HG03159 (cell line): ENCODE measurements around the gene ABCF2.
A peak's percentile ranks its signal among the peaks of the same experiment; 100 is the strongest.

Experiments used
- ATAC-seq: cut with Tn5 transposase; IDR thresholded peaks from one replicate; pipeline ENCODE4 v1.9.1; 2021; ENCODE audit warnings: mild to moderate bottlenecking, moderate library complexity; ENCODE audit not compliant: unreplicated experiment

ABCF2 gene

DNA sequence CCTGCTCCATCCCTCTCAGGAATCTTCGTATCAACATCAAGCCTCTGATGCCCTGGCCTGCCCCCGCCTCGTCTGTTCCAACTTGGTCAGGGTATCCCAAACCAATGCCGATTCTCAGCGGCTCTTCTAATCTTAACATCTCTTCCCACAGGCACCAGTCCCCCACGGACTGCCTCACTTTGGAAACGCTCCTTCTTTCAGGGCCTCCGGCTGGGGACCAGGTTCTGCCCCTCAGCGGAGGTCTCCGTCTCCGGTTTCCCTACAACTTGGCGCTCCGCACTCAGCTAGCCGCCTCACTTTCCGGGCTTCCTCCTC is 488 bp downstream of the ABCF2 start:
- ATAC-seq = peak; percentile 13

DNA sequence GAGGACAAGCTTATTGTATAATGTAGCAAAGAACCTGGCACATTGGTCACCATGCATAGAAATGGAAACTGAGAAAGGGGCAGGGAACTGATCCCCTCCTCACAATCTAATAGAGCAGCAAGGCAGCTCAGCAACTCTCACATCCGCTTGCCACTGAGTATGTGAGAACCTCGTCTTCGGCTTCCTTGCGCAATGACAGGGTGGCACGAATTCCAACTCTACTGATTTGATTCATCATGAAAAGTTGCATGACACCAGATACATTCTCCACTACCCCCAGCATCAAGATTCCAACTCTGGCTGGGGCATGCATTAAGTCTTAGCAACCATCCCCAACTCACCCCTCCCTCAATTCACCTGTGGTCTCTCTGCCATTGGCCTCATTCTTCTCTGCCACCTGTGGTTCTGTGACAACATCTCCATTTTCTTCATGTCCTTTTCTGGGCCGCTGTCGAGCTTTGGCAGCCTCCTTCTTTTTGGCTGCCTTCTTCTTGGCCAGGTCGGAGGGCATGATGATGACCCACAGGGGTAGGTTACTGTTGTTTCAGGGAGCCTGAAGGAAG is 976 bp downstream of the ABCF2 start:
- no peak for ATAC-seq

DNA sequence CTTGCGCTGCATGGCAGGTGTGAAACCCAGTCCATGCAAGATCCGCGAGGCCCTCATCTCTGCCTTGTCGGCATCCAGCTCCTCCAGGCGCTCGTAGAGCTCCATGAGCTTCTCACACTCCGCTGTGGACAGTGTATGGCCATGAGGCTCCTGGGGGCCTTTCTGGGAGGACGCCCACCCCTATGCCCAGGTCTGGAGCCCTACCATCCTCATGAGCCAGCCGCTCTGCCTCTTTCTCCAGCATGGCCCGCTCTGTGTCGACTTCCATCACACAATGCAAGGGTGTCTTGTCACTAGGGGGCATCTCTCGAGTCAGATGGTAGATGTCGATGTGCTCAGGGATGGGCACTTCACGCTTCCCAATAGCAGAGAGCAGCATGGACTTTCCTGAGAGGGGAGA is 3.3 kb downstream of the ABCF2 start:
- ATAC-seq = no peak

DNA sequence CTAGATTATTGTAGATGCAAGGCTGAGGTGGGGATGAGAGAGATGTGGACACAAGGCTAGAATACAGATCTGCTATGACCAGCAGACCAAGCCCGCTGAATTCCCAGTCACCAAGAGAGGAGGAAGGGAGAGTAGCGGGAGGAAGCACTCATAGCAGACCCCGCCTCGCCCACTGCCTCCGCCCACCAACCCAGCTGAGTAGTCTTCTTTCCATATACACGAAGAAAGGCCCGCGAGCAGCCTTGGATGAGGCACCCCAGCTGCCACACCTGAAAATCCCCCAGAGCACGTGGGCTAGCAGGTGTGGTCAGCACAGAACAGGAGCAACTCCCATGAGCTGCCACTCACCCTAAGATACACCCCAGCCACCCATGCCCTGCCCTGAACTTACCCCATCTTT is 8.8 kb downstream of the ABCF2 start:
- ATAC-seq = no peak

DNA sequence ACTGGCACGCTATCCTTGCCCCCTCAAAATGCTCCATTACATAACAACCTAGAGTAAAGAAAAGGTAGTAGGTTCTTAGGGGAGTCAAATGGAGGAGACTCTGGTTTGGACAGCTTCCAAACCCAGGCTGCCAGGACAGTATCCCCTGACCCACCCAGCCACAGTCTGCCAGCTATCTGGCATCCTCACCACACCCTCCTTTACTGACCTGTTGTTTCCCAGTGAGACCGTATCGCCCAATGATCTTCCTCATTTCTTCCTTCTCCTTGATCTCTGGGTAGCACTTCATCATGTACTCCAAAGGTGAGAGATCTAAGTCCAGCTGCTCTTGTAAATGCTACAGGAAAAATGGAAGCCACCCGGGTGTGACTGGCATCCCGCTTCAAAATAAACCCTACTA is 11.6 kb downstream of the ABCF2 start:
- no peak for ATAC-seq

DNA sequence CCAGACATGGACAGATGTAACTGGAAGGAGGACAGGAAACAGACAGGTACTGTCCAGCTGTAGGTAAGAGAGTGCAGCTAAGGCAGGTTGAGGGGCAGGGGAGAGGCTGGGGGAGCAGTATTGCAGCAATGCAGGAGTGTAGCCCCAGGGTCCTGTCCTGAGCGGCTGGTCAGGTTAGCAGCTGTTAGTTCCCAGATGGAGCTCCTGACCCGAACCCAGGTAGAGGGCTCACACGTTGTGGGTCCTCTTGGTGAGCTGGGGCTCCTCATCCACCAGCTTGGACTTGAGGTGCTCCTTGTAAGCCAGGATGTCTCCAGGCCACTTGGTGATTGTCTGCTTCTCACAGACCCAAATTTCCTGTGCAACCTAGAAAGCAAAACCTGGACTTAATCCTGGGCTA is 13.2 kb downstream of the ABCF2 start:
- no peak for ATAC-seq

DNA sequence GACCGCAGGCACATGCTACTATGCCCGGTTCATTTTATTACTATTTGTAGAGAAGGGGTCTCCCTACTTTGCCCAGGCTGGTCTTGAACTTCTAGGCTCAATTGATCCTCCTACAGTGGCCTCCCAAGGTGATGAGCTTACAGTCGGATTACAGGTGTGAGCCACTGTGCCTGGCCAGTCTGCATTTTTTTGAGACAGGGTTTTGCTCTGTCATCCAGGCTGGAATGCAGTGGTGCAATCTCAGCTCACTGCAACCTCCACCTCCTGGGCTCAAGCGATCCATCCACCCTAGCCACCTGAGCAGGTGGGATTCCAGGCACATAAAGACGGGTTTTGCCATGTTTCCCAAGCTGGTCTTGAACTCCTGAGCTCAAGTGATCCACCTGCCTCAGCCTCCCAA is 14.4 kb downstream of the ABCF2 start:
- ATAC-seq = no peak

DNA sequence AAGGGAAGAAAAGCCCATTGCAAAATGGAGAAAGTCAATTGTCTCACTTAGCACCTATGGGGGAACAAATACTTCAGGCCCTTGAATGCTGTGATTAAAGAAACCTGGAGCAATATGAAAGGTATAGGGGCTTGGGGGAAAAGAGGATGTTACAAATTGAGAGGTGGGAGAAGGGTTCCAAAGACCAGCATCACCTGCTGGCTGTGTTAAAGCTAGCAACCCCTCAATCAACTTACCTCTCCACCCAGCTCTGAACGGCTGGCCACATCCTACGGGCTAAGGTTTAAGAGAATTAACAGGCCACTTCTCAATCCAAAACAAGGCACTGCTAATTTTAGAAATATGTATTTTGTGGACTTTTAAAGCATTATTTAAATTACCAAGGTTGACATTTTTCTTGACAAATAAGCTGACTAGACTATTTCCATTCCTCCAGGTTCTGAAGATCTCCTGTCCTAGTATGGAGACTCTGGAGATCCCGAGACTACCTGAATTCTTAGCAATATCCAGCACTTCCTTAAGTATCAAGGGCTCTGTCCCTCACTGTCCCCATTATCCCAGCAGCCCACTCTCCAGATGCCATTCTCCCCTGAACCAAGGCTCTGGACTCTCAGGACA is 15.7 kb downstream of the ABCF2 start:
- no peak for ATAC-seq

DNA sequence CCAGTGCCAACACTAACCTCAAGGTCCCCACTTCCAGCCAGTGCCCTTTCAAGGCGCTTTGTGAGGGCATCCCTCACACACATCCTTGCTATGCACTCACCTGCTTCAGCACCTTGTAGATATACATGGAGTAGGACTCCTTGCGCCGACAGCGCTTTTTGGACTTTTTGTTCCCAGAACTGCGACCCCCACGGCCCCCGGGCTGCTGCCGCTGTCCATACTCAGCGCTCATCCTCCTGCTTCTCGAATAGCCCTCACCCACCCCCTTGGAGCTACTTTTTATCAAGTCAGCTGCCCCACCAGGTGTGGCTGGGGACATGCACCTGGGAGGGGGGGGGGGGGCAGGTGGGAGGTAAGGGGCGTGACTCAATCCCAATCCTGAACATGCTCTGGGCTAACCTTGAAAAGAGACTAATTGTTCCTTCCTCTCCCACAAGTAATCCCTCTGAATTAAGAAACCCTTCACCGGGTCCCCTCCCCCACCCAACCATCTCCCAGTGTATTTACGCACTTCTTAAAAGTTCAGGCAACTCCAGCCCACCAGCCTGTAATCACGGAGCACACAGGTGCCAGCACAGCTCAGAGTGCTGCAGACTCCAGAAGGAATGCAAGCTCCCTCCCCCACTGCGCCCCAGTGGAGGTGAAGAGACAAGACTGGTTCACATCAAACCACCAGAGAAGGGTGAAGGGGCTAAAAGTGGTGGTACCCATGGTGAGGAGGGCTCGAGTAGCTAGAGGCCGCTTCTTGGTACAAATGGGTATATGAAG is 16.7 kb downstream of the ABCF2 start, which contains the start of gene H2BK1:
Gene H2BK1 (minus strand): TSS at position 402 of the 768 bp plus-strand sequence. CDS start 170 bp downstream, at position 232.
- ATAC-seq = no peak

DNA sequence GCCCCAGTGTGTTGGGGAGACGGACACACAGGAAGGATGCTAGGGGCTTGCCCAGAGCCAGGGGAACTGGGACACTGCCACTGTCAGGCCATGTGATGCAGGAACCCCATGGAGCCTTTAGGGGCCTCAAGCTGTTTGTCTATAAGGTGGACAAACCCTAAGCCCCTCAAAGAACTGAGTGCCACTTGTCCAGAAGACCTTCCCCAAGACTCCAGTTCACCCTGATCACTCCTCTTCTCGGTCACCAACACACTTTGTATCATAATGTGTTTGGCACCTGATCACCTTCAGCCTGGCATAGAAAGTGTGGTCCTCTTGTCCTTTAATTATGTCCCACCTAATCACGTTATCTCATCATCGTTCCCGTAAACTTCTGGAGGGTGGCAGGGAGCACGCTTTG is 17.4 kb downstream of the ABCF2 start:
- no peak for ATAC-seq

DNA sequence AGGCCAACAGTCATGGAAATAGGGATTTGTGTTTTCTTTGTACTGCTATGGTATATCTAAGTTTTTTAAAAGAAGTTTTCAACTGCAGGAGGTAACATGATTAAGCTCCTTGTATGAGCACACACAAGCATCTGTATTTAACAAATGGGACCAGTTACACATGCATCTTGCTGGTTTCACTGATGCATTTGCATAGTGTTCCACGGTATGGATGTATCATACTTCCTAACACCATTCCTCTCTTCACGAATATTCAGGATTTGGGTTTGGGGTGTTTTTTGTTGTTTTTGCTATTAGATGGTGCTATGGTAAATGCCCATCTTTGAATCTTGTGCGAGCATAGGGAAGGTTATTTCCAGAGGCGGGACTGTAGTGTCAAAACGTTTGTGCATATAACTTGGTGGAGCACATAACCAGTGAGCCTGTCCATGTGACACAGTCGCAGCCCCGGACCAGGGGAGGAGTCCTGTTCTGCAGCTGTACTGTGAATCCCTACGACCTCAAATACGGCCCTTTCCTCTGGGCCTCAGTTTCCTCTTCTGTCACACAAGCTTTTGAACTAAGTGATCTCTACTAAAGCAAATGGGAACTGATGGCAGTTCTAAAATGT is 18.6 kb downstream of the ABCF2 start:
- ATAC-seq = no peak

DNA sequence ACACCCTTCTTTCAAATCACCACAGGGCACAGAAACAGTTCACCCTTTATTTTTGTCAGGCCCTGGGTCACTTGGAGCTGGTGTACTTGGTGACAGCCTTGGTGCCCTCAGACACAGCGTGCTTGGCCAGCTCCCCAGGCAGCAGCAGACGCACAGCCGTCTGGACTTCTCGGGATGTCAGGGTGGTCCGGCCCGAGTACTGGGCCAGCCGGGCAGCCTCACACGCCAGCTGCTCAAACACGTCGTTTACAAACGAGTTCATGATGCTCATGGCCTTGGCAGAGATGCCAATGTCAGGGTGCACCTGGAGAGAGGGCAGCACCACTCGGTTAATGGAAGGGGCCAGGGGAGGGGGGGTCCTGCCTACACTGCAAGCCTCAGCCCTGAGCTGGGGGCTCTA is 19.2 kb downstream of the ABCF2 start:
- ATAC-seq = no peak

DNA sequence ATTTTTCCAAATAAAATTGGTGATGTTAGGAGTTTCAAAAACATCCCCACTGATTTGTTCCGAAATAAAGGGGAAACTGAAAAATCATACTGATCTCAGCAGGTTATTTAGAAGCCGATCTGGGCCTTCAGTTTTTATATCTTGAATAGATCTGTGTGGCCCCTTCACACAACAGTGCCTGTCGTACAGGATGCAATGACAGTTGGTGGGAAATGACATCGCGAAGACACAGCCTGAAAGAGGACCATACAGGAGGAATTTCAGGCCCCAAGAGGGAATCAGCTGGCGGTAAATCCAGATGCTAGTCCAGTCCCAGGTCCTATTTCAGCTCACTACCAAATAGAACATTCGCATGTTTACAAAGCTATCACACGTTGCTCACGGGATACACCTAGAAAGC is 19.7 kb downstream of the ABCF2 start:
- no peak for ATAC-seq

DNA sequence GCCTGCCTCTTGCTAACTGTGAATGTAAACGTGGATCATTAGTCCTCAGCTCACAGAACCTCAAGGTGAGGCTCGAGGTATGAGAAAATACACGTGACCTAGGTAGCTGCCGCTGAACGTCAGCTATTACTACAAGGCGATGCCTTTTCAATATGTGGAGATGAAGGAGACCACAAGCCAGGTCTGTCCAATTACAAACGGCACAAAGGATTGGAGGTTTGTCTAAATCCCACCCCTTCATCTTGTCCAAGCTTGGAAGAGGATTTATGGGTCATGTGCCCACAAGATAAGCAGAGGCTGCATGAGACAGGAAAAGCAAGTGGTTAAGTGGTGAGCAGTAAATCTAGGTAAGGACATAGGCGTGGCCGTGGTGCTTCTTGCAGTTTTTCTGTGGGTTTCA is 20.1 kb downstream of the ABCF2 start:
- ATAC-seq = no peak

DNA sequence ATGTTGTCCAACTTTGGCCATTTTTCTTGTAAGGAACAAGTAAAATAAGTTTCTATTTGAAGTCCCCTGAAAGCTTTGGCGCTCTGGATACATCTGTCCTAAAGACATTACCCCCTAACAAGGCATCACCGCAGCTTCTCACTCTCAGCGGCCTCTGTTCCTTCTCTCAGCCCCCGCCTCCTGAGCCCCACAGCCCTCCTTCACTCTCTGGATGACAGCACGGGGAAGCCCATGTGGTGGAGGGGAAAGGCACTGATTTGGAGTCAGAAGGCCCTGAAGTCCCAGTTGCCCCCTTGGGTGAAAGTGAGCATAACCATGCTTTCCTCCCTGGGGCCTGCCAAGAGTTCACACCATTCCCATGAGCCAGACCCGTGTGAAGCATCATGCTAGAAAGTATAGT is 21.3 kb downstream of the ABCF2 start:
- ATAC-seq = no peak

DNA sequence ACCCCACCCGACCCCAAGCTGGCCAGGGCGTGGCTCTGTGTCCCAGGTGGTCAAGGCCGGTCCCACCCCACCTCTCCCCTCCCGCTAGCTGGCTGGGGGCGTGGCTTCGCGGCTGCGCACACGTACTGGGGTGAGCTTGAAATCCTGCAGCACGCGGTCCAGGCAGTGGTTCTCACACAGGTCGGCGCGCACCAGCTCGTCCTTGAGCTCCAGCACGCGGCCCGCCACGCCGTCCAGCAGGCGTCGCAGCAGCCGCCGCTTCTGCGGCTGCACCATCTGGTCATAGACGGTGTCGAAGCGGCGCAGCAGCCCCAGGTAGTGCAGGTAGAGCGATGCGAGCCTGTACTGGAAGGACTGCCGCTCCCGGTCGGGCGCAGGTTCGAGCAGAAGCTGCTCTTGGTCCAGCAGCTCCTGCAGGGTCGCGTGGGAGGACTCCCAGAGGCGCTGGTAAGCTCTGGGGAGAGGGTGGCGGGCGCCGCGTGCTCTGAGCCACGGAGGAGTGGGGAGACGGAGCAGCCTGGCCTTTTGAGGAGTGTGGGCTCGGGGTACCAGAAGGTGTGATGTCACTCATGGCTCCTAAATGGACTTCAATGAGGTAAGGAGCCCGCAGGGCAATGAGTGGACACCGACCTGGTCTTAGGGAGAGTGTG is 22.5 kb downstream of the ABCF2 start:
- ATAC-seq = no peak

DNA sequence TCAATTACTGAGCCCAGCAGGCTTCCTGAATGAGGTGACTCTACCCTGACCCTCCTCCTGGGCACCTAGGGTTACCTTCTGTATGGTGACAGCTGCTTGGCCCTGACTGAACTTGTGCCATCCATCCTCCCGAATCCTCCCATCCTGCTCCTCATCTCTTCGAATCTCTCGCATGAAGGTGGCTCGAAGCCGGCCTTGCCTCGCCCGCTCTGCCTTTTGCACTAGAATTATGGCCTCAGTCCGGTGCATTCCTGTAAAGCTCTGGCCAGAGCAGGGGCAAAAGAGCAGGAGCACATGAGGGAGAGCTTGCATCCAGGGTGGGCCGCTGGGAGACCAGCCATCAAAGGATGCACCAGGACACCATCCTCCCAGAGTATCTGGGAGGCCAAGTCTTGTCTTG is 24.2 kb downstream of the ABCF2 start:
- no peak for ATAC-seq

DNA sequence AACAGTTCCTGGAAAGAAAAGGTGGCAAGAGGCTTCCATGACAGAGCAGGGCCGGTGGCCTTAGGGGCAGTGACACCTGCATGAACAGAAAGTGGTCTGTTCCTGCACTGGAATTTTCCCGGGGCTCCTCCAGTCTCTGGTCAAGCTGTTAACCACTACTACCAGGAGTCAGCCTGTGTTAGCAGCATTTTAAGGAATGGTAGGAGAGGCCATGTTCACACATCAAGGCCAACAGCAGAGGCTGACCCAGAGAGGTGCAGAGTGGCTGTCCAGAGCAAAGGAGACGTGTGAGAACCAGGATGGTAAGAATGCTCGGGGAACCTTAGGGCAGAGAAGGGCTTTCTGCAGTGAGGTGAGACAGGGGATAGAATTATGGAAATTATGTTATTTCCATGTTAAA is 25.3 kb downstream of the ABCF2 start:
- ATAC-seq = no peak

DNA sequence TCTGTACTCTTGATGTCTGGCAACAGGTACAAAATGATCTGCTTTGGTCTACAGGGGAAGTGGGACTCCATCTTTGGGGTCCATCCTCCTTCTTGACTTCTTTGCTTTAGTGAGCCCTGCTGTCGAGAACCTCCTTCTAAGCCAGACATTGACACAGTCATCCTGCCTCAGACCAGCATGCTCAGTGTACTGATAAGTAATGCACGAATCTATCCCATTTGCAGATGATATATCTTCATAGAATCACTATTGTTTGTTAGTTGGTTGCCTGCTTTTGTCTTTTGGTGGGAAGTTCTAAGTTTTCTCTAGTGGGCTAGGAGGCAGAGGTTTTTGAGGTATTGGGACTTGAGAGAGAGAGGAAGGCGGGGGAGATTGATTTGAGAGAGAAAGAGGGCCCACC is 25.7 kb downstream of the ABCF2 start:
- no peak for ATAC-seq

DNA sequence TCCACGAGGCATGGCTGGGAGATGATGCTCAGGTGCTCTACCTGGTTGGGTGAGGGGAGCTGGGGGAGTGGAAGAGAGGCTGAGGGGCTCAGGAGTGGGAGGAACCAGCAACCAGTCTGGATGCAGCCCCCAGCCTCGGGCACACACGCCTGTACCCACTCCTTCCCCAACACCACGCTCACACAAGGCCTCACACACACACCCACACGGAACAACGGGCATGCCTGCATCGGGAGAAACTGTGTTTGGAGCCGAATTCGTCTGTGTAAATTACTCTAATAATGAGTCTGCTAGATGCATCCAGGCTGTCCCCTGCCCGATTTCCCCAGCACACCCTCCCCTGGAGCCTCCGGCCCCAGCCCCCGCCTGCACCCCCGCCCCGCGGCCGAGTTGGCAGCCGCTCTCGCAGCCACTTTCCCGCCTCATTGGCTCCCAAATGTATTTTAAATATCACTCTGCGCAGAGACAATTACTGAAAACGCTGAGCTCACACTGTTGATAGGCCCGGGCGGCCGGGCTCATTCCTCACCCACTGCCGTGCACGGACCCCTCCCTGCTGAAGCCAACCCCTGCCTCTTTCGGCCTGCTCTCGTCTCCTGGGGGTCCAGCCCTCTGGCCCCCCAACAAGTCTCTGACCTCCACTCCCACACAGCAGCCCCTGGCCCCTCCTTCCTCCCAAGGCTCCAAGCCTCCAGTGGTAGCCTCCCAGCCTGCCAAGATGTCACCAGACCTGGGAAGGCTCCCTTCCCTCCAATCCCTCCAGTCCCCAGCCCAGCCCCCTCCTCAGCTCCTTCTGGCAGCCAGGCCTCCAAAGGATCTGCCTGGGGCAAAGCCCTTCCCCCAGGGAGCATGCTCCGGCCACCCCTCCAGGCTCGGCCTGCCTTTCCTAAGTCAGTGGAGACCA is 27.8 kb downstream of the ABCF2 start:
- no peak for ATAC-seq

DNA sequence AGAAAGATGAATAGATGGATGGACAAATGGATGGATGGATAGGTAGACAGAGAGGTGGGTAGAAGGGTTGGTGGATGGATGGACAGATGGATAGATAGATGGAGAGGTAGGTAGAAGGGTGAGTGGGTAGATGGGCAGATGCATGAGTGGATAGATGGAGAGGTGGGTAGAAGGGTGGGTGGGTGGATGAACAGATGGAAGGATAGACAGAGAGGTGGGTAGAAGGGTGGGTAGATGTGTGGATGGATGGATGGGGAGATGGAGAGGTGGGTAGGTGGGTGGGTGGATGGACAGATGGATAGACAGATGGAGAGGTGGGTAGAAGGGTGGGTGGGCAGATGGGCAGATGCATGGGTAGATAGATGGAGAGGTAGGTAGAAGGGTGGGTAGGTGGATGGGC is 29.1 kb downstream of the ABCF2 start:
- ATAC-seq = no peak
